Epithelial cell of proximal tubule (primary cell): Measurements from ENCODE around the gene FSIP1. TPM values are rescaled to one million over a fixed set of nuclear protein-coding genes. Genes with fewer than 3 reads are reported as not detected.

Experiments used
- DNase-seq: peaks from one replicate; pipeline ENCODE4 v3.0.0-alpha.2; 2011; ENCODE audit warnings: low read depth
- H3K4me3 ChIP-seq: 2 replicates; pipeline ENCODE4 v1.5.1; 2011; ENCODE audit warnings: low read depth, mild to moderate bottlenecking, low read length
- CTCF ChIP-seq: conservative IDR thresholded peaks from 2 replicates; pipeline ENCODE4 v1.5.1; 2012; ENCODE audit warnings: low read depth, mild to moderate bottlenecking, low read length
- total RNA-seq: library from RNA; depleted of rRNA; stranded (reverse); fragments of >200 nt; gene quantifications from 2 replicates; pipeline ENCODE4 v1.2.3, GENCODE V29; 2015

FSIP1 gene
- total RNA-seq, 1 donor from 2014 or later = 1.3 TPM

DNA sequence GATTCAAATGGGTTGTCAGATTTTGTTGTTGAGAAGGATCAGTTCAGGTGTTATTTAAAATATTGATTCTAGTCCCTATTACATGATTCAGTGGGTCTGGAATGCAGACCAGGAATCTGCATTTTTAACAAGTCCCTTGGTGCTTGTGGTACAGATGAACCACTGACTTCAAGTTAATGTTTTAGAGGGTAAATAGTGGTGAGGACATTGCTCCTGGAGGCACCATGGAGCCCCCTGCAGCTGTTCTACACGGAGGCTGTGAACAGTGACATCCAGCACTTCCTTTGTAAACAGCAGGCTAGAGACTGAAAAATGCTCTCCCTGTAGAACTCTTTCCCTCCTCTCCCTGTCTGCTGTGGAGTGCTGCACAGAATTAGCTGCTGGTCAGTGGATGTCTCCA is 4.8 kb upstream of the FSIP1 start:
- no peak for DNase-seq
- H3K4me3 ChIP-seq = no peak overlapping the region
- no peak for TF ChIP-seq CTCF

DNA sequence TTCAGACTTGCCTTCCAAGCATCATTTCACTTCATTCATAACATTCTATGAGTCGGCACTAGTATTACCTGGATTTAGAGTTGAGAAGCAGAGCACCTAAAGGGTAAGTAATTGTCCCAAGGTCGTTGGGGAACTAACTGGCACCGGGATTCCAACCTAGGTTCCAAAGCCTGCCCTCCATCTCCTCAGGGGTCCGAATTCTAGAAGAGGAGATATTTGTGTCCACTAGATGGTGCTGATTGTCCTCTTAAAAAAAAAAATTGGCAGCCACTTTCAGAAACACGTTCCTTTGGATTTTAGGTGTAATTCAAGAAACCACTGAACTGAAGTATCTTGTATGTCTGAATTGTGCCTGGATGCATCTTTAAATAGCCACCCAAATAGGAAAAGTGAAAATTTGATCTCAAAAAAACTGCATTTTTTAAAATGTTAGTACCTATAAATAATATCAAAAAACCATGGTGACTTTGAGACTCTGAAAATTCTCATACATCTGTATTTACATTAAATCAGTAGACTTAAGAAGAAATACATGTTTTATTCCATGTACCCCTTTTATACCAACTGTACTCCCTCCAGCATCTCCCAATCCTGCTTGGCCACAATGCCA is 3.9 kb upstream of the FSIP1 start:
- DNase-seq = no peak
- no peak overlapping the region for H3K4me3 ChIP-seq

DNA sequence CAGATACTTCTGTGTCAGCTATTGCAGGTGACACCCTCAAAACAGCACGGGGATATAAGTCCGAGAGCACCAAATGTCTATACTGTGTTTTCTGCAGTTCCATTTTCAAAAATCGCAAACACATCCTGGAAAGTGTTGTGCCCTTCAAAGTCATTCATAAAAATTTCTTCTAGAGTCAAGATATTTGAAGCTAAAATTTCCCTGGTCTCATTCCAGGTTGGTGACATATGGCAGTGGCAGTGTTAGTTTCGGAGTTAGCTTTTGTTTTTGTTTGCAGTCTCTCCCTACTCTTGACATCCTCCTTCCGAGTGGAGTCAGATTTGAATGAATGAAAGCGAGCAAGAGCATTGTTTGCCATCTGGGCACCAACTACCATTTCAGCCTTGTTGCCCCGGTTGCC is 3.2 kb upstream of the FSIP1 start:
- DNase-seq = no peak
- no peak overlapping the region for H3K4me3 ChIP-seq

More for the DNA sequence above, 3.9 kb upstream of the FSIP1 start:
- peak; percentile 67 for TF ChIP-seq CTCF

GRCh38 chr15:39785139-39785538 is 2.5 kb upstream of the FSIP1 start:
- DNase-seq = no peak
- no peak for TF ChIP-seq CTCF
- no peak overlapping the region for H3K4me3 ChIP-seq

More for the DNA sequence above, 3.2 kb upstream of the FSIP1 start:
- TF ChIP-seq CTCF = no peak

DNA sequence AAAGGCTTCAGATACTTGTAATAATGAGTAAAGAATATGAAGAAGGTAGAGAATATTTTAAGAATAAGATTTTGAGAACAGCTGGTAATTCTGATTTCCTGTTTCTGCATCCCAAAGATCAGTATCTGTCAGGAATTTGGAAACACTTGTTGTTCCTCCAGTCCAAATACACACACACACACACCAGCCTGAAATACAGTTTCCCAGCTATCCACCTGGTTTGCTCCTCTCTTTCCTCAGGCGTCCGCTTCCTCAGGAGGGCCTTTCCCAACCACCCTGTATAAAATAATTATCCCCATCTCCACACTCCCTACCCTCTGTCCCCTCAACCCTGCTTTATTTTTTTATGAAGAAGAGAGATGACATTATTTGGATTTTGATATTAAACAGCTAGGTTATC is 2.0 kb upstream of the FSIP1 start:
- no peak overlapping the region for H3K4me3 ChIP-seq
- no peak for DNase-seq
- TF ChIP-seq CTCF = no peak

GRCh38 chr15:39784125-39784524 is 1.5 kb upstream of the FSIP1 start:
- no peak overlapping the region for H3K4me3 ChIP-seq
- no peak for DNase-seq
- no peak for TF ChIP-seq CTCF

DNA sequence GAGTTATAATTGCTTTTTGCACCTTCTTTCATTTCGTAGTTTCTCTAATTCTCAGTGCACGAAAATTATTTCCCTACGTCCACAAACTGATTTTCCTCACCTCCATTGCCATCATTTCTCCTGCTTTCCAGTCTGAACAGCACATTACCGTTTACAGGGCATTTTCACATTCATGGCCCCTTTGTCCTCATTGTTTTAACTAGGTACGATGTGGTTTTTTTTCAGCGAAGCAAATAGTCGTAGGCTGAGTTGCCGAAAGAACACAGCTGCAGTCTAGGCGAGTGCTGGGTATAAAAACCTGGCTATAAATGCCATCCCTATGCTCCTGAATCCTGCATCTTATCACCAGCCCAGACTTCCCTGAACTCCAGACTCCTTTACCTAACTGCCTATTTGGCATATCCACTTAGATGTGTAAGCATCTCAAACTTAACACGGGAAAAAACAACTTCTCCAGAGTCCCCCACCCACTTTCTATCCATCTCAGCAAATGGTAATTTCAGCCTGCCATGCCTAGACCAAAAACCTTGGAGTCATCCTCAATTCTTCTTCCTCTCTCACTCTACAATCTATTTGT is 691 bp upstream of the FSIP1 start:
- TF ChIP-seq CTCF = no peak
- no peak for DNase-seq
- peak overlapping the region; percentile 75 for H3K4me3 ChIP-seq
